SU-DHL-6 (cell line): Measurements from ENCODE around the gene CCDC66.

ENCODE experiments used
- CTCF ChIP-seq: fragments of 200-600 bp; sonication (generic); IDR thresholded peaks from one replicate; pipeline ENCODE4 v1.5.1; 2017; ENCODE audit warnings: antibody characterized with exemption, mild to moderate bottlenecking, low read length, moderate library complexity; ENCODE audit not compliant: insufficient read depth, poor library complexity, severe bottlenecking
- EZH2phosphoT487 ChIP-seq: fragments of 200-600 bp; sonication (generic), shearing (Covaris generic); conservative IDR thresholded peaks from 2 replicates; pipeline ENCODE4 v1.6.1; 2018; ENCODE audit warnings: mild to moderate bottlenecking, antibody characterized with exemption, low read length, moderate library complexity, mixed read lengths

GRCh38 chr3:56633602-56634535 is 76.9 kb downstream of the CCDC66 start:
- TF ChIP-seq CTCF (no peak), EZH2phosphoT487 (no peak)
